H1 (cell line): Measurements from ENCODE around the gene CACNB1.
A peak's percentile ranks its signal among the peaks of the same experiment; 100 is the strongest.

Experiments used
- ATF2 ChIP-seq: IDR thresholded peaks from 2 replicates; pipeline ENCODE4 v1.6.1; 2012; ENCODE audit warnings: low read length, inconsistent platforms
- BACH1 ChIP-seq: IDR thresholded peaks from 2 replicates; pipeline ENCODE4 v1.6.1; 2012; ENCODE audit warnings: low read length, improper control_type of control experiment
- BRCA1 ChIP-seq: IDR thresholded peaks from 2 replicates; pipeline ENCODE4 v1.6.1; 2012; ENCODE audit warnings: low read depth, low read length, improper control_type of control experiment
- CEBPB ChIP-seq: IDR thresholded peaks from 2 replicates; pipeline ENCODE4 v1.6.1; 2012; ENCODE audit warnings: low read depth, low read length
- CTCF ChIP-seq, 3 experiments: IDR thresholded peaks; 1 replicate in 2 of 3; 2 replicates in 1 of 3; pipeline versions ENCODE4 v1.5.1 to v1.6.1; 2011; ENCODE audit warnings: low read length in 3 of 3, mild to moderate bottlenecking in 3 of 3, inconsistent platforms in 2 of 3, low read depth in 1 of 3, moderate library complexity in 1 of 3; ENCODE audit not compliant: insufficient read depth in 1 of 3; ENCODE audit errors: control extremely low read depth in 1 of 3
- MAFK ChIP-seq: IDR thresholded peaks from 2 replicates; pipeline ENCODE4 v1.6.1; 2012; ENCODE audit warnings: low read depth, mild to moderate bottlenecking, improper control_type of control experiment, low read length
- MAX ChIP-seq: IDR thresholded peaks from 2 replicates; pipeline ENCODE4 v1.6.1; 2012; ENCODE audit warnings: inconsistent platforms
- NRF1 ChIP-seq: IDR thresholded peaks from 2 replicates; pipeline ENCODE4 v1.6.1; 2011; ENCODE audit warnings: mild to moderate bottlenecking, low read depth, low read length, improper control_type of control experiment
- POLR2A ChIP-seq, 2 experiments: IDR thresholded peaks; 1 replicate in 1 of 2; 2 replicates in 1 of 2; pipeline ENCODE4 v1.6.1; 2011; ENCODE audit warnings: low read depth in 2 of 2, low read length in 2 of 2, mild to moderate bottlenecking in 2 of 2; ENCODE audit errors: control extremely low read depth in 1 of 2
- RFX5 ChIP-seq: IDR thresholded peaks from 2 replicates; pipeline ENCODE4 v1.6.1; 2011; ENCODE audit warnings: low read depth, low read length, improper control_type of control experiment, borderline replicate concordance
- SIN3A ChIP-seq, 2 experiments: IDR thresholded peaks in 1 of 2; conservative IDR thresholded peaks in 1 of 2; 2 replicates each; pipeline ENCODE4 v1.6.1; 2011 to 2012; ENCODE audit warnings: low read length in 2 of 2, improper control_type of control experiment in 1 of 2, low read depth in 1 of 2, mild to moderate bottlenecking in 1 of 2
- SP2 ChIP-seq: IDR thresholded peaks from 2 replicates; pipeline ENCODE4 v1.6.1; 2012; ENCODE audit warnings: mild to moderate bottlenecking, low read length, inconsistent platforms
- SP4 ChIP-seq: IDR thresholded peaks from 2 replicates; pipeline ENCODE4 v1.6.1; 2012; ENCODE audit warnings: low read length, inconsistent platforms

- TF ChIP-seq SIN3A (conservative IDR thresholded peaks at IDR 0.05 in 1 of 2, IDR thresholded peaks at IDR 0.05 in 1 of 2; ENCODE audit: low read depth in 1 of 2, low read length in 2 of 2) (0 out of 4 replicates have a peak, but pooled peaks of 1 of the 2 experiments have one; percentile 38), CTCF (IDR thresholded peaks at IDR 0.05; ENCODE audit: control extremely low read depth in 1 of 3, insufficient read depth in 1 of 3, low read depth in 1 of 3, low read length in 3 of 3) (no peak), CEBPB (no peak), SP4 (no peak), ATF2 (no peak), MAFK (no peak), MAX (no peak), NRF1 (no peak), SP2 (no peak), RFX5 (no peak), BRCA1 (no peak), POLR2A (IDR thresholded peaks at IDR 0.05; ENCODE audit: control extremely low read depth in 1 of 2, low read depth in 2 of 2, low read length in 2 of 2) (0 out of 3 replicates have a peak, but pooled peaks of 1 of the 2 experiments have one; percentile 50), BACH1 (no peak)
Measured at GRCh38 chr17:39209317-39210092, 12.0 kb upstream of the CACNB1 start.
